GM12892 (cell line): Measurements from ENCODE around the gene DNAJC13.

Experiments used
- POLR2A ChIP-seq: IDR thresholded peaks from 2 replicates; pipeline ENCODE4 v1.6.1; 2011; ENCODE audit warnings: low read depth, low read length, control low read depth
- POLR2AphosphoS5 ChIP-seq: IDR thresholded peaks from 2 replicates; pipeline ENCODE4 v1.6.1; 2011; ENCODE audit warnings: low read depth, low read length, control low read depth

- no peak for TF ChIP-seq POLR2A
- no peak for TF ChIP-seq POLR2AphosphoS5
Observed at GRCh38 chr3:132513057-132513456, 95.8 kb downstream of the DNAJC13 start.
